GM12801 (cell line): ENCODE results near the gene EIF3K.

ENCODE experiments used
- TF ChIP-seq, protein P1 (sequence below): IDR thresholded peaks from one replicate; pipeline ENCODE4 v1.5.1; 2011; ENCODE audit warnings: control low read depth; ENCODE audit not compliant: insufficient read length; ENCODE audit errors: extremely low read depth

The EIF3K gene

DNA sequence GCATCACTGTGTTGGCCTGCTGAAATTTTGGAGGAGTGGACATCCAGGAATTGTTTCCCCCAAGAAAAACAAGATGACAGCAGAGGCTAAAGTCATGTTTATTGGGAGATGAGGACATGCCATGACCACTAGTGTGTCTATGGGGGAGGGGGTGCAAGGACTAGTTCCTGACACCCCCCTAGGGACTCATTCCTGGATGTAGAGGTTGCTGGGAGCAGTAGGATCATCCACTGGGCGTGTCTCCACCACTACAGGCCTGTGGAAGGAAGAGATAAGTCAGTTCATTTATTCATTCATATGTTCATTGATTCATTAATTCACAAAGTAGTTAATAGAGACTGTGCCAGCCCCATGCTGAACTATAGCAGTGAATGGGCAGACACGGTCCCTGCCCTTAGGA, 31.4 kb upstream of the EIF3K start:
- TF ChIP-seq, protein P1, sequence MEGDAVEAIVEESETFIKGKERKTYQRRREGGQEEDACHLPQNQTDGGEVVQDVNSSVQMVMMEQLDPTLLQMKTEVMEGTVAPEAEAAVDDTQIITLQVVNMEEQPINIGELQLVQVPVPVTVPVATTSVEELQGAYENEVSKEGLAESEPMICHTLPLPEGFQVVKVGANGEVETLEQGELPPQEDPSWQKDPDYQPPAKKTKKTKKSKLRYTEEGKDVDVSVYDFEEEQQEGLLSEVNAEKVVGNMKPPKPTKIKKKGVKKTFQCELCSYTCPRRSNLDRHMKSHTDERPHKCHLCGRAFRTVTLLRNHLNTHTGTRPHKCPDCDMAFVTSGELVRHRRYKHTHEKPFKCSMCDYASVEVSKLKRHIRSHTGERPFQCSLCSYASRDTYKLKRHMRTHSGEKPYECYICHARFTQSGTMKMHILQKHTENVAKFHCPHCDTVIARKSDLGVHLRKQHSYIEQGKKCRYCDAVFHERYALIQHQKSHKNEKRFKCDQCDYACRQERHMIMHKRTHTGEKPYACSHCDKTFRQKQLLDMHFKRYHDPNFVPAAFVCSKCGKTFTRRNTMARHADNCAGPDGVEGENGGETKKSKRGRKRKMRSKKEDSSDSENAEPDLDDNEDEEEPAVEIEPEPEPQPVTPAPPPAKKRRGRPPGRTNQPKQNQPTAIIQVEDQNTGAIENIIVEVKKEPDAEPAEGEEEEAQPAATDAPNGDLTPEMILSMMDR, result no peak

DNA sequence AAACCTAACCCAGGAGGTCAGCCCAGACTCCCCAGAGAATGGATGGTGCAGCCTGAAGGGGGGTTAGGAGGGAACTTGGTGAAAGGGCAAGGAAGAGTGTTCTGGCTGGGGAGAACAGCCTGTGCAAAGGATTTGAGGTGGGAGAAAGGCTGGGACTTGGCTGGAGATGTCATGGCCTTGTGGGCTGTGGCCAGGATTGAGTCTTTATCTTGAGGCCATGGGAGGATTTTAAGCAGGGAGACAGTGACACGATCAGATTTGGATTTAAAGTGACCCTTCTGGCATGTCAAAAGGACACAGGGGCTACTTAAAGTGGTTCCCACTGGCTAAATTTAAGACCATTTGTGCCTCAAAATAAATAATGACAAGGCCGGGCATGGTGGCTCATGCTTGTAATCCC, 30.9 kb upstream of the EIF3K start:
- TF ChIP-seq, protein P1, result no peak

DNA sequence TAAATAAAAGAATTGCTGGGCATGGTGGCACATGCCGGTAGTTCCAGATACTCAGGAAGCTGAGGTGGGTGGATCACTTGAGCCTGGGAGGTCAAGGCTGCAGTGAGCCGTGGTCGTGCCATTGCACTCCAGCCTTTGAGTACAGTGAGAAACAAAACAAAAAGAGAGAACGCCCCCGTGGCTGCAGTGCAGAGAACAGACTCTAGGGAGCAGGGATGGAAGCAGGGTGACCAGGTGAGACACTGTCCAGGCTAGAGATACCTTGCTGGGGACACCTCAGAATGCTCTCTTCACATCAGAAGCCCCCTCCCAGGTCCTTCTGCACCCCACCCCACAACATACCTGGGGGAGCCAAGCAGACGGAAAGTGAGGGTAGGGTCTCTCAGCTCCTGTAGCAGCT, 26.0 kb upstream of the EIF3K start:
- TF ChIP-seq, protein P1, result no peak

DNA sequence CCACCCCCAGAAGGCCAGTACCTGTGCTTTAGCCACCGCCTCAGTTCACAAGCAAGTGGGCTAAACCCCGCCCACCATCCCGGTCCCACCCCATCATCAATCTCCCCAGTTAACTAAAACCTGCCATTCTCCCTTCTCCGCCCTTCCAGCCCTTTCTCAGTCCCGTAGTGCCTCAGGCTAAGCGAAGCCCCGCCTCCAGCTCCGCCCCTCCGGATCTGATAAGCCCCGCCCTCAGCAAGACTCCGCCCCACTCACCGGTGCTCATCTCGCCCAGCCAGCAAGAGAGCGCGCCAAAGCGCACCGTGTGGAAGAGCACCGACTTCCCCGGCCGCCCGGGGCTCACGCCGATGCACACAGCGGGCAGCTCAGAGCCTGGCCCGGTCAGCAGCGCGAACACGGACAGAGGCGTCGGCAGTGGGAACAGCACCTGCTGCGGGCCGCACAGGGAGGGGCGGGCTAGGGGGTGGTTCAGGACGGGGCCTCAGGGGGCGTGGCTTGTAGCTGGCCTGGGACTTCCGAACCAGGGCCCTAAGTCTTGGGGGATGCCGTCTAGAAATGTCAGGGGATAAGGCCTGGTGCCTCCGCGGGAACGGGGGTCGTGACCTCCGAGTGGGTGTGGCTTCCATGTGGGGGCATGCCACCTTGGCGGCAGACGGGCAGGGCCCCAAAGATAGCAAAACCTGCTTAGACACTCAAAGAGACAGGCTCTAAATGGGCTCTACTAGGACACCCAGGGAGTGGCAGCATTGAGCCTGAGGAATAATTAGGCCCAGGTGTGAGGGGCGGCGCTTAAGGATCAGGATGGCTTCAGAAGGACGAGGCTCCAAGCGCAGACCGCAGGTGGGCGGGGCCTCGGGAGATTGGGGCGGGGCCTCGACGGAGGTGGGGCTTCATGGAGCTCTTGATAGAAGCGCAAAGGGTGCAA, 22.7 kb upstream of the EIF3K start:
- TF ChIP-seq, protein P1, result no peak

DNA sequence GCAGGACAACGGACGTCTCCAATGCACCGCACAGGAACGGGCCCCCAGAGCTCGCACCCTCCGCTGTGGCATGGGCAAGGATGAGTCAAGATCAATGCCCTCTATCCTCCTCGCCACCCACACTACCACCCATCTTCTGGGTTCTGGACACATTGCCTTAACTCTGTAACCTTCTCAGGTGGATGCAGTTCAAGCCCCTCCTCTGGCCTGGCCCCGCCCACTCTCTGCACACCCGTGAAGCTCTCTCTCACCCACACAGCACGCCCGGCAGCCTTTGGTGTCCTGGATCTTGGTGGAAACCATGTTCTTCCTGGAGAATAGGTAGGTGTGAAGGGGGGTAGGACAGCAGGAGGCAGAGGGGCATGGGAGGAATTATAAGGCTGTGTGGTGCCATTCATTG, 21.9 kb upstream of the EIF3K start:
- TF ChIP-seq, protein P1, result no peak

DNA sequence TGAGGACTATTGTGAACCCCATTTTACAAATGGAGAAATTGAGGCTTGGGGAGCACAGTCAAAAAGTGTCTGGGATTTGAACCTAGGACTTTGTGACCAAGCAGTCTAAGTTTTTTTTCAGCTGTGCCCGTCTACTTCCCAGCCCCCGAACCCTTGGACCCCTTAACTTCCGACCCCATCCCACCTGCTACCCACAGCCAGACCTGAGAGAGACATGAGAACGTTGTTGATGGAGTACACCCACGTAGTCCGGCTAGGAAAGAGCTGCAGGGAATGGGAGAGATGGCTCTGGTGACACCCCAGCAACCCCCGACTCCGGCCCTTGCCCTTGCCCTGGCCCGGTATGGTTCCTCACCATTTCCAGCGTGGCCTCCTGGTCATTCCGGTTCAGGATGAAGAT, 19.3 kb upstream of the EIF3K start:
- TF ChIP-seq, protein P1, result no peak

DNA sequence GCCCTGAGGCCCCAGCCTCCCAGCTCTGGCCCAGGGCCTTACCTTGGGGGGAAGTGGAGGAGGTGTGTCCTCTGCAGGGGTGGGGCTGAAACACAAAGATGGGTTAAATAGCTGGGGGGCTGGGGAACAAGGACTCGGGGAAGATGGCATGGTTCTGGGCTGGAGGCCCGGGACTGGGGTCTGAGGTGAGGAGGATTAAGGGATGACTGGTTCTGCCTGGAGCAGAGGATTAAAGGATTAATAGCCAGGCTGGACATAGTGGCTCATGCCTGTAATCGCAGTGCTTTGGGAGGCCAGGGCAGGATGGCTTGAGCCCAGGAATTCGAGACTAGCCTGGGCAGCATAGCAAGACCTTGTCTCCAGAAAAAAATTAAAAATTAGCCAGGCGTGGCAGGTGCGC, 12.9 kb upstream of the EIF3K start:
- TF ChIP-seq, protein P1, result no peak
